Stimulated activated CD8-positive, alpha-beta memory T cell treated with anti-CD3 and anti-CD28 coated beads, Interleukin-4, amount 100 ng/mL, for 1 hour (primary cell): ENCODE measurements around the gene DLG2.
"Not testable (repeated sequence)": the region's sequence is repeated elsewhere in the genome, so short reads cannot be mapped to it uniquely, and the experiment has no call there.

Experiments used
- DNase-seq, 2 donors: peaks; one replicate each; pipeline ENCODE4 v3.0.0-alpha.2; 2020; ENCODE audit warnings: low read depth in 2 of 2, low spot score in 1 of 2

The DLG2 gene

GRCh38 chr11:85044911-85045310 lies 582.2 kb downstream of the DLG2 start:
- DNase-seq: no peak

DNA sequence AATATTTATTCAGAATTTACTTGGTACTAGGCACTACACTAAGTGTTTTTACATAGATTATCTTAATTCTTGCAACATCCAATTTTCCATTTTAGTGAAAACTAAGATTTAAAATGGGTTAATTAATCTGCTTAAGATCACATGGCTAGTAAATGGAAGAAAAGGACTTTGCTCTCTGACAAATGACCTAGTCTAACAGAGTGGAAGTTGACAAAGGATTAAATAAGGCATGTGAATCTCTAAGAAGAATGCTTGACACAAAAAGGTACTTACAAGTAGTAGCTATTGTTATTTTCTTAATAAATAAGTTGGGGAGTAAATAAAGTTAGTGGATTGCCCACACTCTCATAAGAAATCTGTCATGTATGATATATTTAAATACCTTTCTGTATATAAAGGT lies 584.8 kb downstream of the DLG2 start:
- DNase-seq: no peak

DNA sequence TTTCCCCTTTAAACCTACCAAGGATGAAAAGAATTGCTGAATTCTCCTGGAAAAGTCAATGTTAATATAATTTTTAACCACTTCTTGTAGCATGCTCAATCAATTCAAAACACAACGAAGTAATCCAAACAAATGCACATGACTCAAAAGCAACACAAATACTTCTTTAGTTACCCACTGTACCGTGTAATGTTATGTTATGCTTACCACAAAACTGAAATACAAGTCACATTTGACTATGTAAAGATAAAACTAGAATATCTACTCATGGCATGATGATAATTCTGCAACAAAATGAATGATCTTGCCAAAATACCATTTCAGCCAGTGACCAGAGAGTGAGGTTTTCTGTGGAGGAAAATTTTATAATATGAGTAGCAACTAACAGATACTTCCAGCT lies 587.0 kb downstream of the DLG2 start:
- no peak for DNase-seq

DNA sequence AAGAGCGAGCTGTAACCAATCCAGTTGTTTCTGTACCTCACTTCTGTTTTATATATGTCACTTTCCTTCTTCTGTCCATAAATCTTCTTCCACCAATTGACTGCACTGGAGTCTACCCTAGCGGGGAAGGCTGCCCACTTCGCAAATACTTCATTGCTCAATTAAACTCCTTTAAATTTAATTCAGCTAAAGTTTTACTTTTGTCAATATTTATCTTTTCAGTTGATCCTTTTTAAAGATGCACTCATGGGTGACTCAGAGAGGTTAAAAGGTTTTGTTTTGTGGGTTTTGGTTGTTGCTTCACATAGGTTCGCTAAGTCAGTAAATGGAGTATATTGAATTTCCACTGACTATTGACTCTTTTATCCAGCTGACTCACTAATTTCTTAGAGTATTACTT lies 597.2 kb downstream of the DLG2 start:
- no peak for DNase-seq

- DNase-seq: no peak
Measured at GRCh38 chr11:85028329-85029101, 598.6 kb downstream of the DLG2 start.

DNA sequence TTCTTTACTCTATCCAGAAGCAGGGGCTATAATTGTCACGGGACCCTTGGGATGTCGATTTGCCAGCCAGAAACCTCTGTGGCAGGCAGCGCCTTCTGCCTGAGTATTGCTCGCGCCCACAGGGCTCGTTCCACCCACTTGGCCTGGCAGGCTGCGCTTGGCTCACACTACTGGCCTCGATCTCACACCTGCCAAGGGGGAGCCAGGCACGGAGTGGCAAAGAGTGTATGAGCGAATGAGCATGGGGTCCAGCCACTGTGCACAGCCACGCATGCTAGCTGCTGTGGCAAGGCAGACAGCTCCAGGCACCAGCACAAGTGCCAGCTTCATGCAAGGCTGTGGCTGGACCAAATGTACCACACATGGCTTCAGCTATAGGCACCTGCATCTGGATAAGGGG lies 599.8 kb downstream of the DLG2 start:
- DNase-seq: no peak

DNA sequence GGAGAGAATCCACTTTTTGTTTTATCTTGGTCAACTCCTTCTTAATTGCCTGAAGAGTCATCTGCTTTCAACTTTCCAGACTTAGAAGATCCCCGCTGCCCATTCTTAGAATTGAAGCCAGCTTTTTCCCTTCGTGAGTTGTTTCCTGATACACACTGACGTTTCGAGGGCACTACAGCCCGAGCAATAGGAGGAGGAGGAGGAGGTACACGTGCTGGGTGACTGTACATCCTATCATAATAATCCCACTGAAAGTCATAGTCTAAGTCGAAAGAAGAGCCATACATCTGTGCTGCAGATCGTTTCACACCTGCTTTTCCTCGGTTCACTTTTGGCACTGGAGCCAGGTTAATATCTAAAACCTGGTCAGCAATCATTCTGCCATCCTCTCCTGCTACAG lies 606.1 kb downstream of the DLG2 start:
- no peak for DNase-seq

DNA sequence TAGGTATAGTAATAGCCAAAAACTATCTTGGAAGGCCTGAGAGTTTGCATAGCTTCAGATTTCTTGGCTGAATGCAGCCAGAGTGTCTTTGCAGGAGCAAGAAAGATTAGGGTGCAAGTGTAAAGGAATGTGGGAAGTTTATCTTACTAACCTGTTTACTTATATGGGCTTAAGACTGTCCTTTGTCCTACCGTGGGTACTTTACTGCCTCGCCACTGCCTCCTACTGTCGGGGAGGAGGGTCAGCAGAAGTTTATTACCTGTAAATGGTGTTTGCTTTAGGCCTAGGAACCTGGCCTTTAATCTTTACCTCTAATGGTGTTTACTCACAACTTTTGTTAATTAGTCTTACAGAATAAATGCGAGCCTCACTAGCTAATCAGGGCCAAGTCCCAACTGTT lies 633.8 kb downstream of the DLG2 start:
- DNase-seq: no peak

GRCh38 chr11:84990141-84990540 lies 637.0 kb downstream of the DLG2 start:
- no peak for DNase-seq

- DNase-seq: not testable (repeated sequence)
Measured at GRCh38 chr11:84987686-84988187, 639.4 kb downstream of the DLG2 start.

DNA sequence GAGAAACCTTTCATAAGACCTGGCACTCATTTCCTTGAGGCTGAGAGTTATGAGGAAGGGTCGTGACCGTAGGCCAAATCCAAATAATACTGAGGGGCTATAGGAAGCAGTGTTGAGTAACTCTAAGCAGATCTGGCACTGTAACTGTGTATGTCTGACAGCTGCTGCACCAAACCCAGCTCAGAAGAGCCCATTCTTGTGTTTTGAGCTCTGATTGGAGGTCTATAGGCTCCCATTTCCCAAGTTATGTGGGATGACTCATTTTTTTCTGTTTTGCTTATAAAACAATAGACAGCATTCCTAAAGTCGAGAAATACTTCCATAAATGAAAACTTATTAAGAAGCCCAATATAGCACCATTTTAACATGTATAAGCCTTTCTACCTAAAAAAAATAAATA lies 645.8 kb downstream of the DLG2 start:
- DNase-seq: no peak

- DNase-seq: no peak
Measured at GRCh38 chr11:84969103-84969502, 658.0 kb downstream of the DLG2 start.

DNA sequence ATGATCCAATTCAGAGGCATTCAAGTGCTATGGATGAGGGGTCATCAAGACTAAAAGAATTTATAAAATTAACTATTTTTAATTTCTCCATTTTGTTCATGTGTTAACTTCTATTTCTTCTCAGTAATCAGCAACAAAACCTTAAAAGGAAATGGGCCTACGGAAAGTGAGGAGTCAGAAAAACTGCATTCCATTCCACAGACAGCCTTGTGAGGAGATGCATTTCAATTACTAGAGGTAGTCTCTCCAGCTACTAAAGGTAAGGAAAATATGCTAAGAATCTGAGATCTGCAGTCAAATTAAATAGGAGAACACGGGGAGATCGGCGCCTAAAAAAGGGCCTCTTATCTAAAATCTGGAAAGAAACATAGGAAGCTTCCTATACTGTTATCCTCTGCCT lies 661.7 kb downstream of the DLG2 start:
- DNase-seq: no peak

DNA sequence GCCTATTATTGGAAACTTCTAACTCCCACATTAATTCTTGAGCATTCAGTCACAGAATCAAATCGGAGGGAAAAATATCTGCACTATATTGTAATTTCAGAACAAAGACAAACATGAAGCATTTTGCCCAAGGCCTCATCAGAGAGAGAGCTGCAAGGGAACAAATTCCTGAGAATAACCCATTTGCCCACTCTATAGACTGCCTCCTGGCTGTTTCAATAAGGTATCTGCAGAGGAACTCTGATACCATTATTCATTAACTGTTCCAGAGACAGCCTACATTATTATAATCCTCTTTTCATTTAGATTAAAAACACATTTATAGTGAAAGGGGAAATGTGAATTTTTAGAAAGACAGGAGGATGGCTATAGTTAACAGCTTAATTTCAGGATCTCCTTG lies 663.9 kb downstream of the DLG2 start:
- DNase-seq: no peak

- no peak for DNase-seq
Measured at GRCh38 chr11:84962018-84962417, 665.1 kb downstream of the DLG2 start.

DNA sequence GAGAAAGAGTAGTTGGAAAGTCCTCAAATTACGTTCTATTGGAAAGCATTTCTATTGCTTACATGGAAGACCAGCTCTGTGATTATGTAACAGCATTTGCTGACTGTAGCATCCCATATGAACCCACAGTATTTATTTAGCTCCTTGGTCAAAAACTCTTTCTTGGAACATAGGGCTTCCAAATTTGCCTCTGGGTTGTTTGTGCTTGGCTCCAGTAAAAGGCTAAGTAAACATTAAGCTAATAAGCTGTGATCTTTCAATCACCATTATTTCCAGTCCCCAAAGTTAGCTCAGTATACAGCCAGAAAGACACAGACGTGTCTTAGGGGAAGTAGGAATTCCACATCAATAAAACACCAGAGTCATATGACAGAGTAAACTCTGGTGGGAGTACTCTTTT lies 668.8 kb downstream of the DLG2 start:
- DNase-seq: no peak

GRCh38 chr11:84950569-84951270 lies 676.4 kb downstream of the DLG2 start:
- DNase-seq: no peak

GRCh38 chr11:84947970-84948580 lies 679.1 kb downstream of the DLG2 start:
- DNase-seq: no peak

GRCh38 chr11:84947070-84947469 lies 680.1 kb downstream of the DLG2 start:
- no peak for DNase-seq

DNA sequence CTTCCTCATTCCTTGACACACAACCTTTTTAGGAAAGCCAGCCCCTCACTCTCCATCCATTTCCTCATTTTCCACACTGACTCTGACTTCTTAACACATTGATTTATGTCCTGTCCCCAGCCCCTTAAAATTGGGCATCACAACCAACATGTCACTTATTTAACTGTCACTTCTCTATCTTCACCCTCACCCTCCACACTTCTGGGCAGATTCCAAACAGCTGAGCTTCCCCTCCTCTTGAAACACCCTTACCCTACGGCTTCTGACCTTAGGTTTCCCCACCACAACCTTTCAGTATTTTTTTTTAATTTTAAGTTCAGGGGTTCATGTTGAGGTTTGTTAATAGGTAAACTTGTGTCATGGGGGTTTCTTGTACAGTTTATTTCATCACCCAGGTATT lies 696.3 kb downstream of the DLG2 start:
- DNase-seq: no peak

DNA sequence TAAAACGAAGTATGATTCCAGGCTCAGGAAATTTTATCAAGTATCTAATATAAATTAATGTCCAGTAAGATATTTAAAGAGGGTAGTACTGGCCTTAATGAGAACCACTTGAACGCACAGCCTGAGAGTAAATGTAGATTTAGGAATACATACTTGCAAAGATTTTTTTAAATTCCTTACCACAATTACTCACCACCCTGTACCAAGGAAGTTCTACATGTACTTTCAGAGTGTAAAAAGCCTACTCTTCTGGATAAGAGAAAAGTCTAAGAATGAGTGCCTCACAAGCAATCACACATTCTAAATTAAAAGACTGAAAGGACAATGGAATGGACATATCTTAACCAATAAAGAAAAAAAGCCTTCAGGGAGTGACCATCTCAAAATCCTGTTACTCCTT lies 697.4 kb downstream of the DLG2 start:
- DNase-seq: no peak

DNA sequence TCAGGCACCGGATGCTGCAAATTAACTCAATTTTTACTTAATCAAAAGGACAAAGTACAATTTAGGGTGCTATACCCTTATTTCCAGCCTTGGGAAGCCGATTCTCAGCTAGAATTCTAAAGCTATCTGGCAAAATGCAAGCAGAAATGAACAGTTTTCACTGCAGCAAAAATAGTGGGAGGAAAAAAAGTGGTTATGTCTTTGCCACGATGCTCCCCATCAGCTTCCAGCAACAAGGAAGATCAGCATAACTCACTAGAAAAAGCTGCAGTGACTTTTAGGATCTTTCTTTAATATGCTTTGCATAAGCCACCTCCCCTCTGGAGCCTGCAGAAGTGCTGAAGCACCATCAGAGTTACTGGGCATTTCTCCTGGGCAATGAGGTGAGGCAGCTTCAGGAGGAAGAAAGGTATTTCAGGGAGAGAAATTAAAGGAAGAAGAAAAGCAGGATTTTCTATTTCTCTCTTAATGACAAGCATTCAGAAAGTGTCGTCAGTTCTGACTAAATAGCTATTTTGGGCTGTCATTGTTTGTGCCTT lies 702.9 kb downstream of the DLG2 start:
- no peak for DNase-seq
